ENCODE measurements around the gene FGR. TPM values are rescaled to one million over a fixed set of nuclear protein-coding genes. Genes with fewer than 3 reads are reported as not detected.

FGR gene
- total and polyA plus RNA-seq, 2 of the 13 experiments (the other 11 are each of a cell fraction or from before 2014, with no cell fraction given) = not detected

DNA sequence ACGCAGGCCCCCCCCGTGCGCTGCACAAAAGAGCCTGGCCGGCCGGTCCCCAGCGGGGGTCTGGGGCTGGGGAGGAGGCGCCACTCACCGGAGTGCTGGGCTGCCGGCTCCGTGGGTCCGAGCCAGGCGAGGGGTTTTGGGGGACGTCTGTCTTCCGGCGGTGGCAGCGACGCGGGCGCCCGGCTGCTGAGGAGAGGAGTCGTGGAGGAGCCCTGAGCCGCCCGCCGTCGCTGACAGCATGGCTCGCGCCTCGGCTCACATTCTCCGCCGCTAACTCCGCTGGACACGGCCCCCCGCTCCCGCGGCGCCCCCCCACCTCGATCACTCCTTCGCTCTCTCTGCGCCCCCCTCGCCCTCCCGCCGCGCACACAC lies 31.7 kb downstream of the FGR start:
- no peak for ATAC-seq
- Histone ChIP-seq H3K4me2 (ENCODE audit: low read depth, low read length) (peak overlapping the region; percentile 75), H3K9ac (ENCODE audit: insufficient read depth, low read depth, low read length) (peak overlapping the region; percentile 76), H3K27me3 (ENCODE audit: control insufficient read depth in 1 of 2, insufficient read depth in 2 of 2, low read length in 2 of 2) (no peaks in the 10 kb centered on the region; a peak in 1 of 5 replicates), H2AFZ (ENCODE audit: low read length) (no peak overlapping the region), H3K79me2 (ENCODE audit: insufficient read depth, low read length) (peaks cover 38% of the 10 kb centered on the region), H3K4me1 (ENCODE audit: insufficient read depth, low read length) (peaks cover 80% of the 10 kb centered on the region), H3K4me3 (replicated peaks in 1 of 3; ENCODE audit: insufficient read depth in 1 of 3, low read depth in 2 of 3, low read length in 3 of 3) (peak overlapping the region; percentile 66 to 86 (median 83)), H4K20me1 (ENCODE audit: insufficient read depth, low read length) (peaks cover 35% of the 10 kb centered on the region; the same call in 1 of the 2 replicates), H3K27ac (ENCODE audit: extremely low read length, insufficient read depth, low read length) (peak overlapping the region; percentile 27), H3K9me3 (ENCODE audit: low read length) (no peaks in the 10 kb centered on the region), H3K36me3 (replicated peaks in 1 of 2; ENCODE audit: control insufficient read depth in 1 of 2, insufficient read depth in 2 of 2, low read length in 2 of 2) (no peaks in the 10 kb centered on the region)
- in situ Hi-C loops (cut with HindIII; ENCODE audit: extremely low pct_ligation_motif_present, low pct_unique_long_range_greater_than_20kb) = loop anchor here (10.0 kb wide), 1 partner anchor 308 kb away; no protein-coding TSS in a partner anchor
- no TSS peak for BruUV-seq (replicated peaks)
- WGBS (ENCODE audit: low lambda C conversion rate) = 6% methylated on average over 3 of the region's 43 CpGs
- FAIRE-seq = no peak
- POLR2A ChIA-PET = interaction anchor here (1.0 to 4.7 kb wide), 9 partner anchors 18 to 212 kb away, joined by 3 to 38 read pairs (median 6); partner anchors contain the start of gene WASF2
- DNase-seq (ENCODE audit: low spot score) = no peak
- intact Hi-C loops (cut with micrococcal nuclease; ENCODE audit: unreplicated experiment) = loop anchor here (5.0 kb wide), 1 partner anchor 36 kb away; no protein-coding TSS in a partner anchor
- CTCF ChIA-PET (ENCODE audit: low intra/inter-chr PET ratio, low total read pairs) = interaction anchor here (1.0 kb wide), 1 partner anchor 47 kb away, joined by 4 read pairs; no protein-coding TSS in a partner anchor
- TF ChIP-seq GTF3A (CRISPR knock-in tag; conservative IDR thresholded peaks at IDR 0.05) (no peak), TP53 (CRISPR knock-in tag; conservative IDR thresholded peaks at IDR 0.05) (no peak), ZBTB42 (CRISPR knock-in tag; IDR thresholded peaks at IDR 0.05) (no peak), ZNF331 (CRISPR knock-in tag; IDR thresholded peaks at IDR 0.05) (no peak), HCFC1 (IDR thresholded peaks at IDR 0.05; ENCODE audit: low read depth, low read length) (no peak), KDM3A (CRISPR knock-in tag; IDR thresholded peaks at IDR 0.05; ENCODE audit: low read depth) (0 out of 2 replicates have a peak, but pooled peaks have one; percentile 29), AHR (CRISPR knock-in tag; IDR thresholded peaks at IDR 0.05) (0 out of 2 replicates have a peak, but pooled peaks have one; percentile 11), RNF2 (conservative IDR thresholded peaks at IDR 0.05; ENCODE audit: low read depth) (no peak), RAD21 (CRISPR knock-in tag; IDR thresholded peaks at IDR 0.05) (peak; percentile 55), ZNF891 (CRISPR knock-in tag; IDR thresholded peaks at IDR 0.05) (no peak), HMG20A (CRISPR knock-in tag; IDR thresholded peaks at IDR 0.05; ENCODE audit: borderline replicate concordance) (no peak), FOXC1 (CRISPR knock-in tag; IDR thresholded peaks at IDR 0.05; ENCODE audit: borderline replicate concordance) (no peak), ZNF263 (CRISPR knock-in tag; IDR thresholded peaks at IDR 0.05) (peak; percentile 78), JUN (CRISPR knock-in tag; IDR thresholded peaks at IDR 0.05) (no peak), MAF1 (CRISPR knock-in tag; IDR thresholded peaks at IDR 0.05; ENCODE audit: borderline replicate concordance) (no peak)
- TF ChIP-seq, protein P1, sequence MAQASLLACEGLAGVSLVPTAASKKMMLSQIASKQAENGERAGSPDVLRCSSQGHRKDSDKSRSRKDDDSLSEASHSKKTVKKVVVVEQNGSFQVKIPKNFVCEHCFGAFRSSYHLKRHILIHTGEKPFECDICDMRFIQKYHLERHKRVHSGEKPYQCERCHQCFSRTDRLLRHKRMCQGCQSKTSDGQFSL (CRISPR knock-in tag; IDR thresholded peaks at IDR 0.05) = peak; percentile 77; the same call in 1 of the 2 replicates
- TF ChIP-seq, protein P2, sequence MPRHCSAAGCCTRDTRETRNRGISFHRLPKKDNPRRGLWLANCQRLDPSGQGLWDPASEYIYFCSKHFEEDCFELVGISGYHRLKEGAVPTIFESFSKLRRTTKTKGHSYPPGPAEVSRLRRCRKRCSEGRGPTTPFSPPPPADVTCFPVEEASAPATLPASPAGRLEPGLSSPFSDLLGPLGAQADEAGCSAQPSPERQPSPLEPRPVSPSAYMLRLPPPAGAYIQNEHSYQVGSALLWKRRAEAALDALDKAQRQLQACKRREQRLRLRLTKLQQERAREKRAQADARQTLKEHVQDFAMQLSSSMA (CRISPR knock-in tag; IDR thresholded peaks at IDR 0.05) = no peak
- TF ChIP-seq, protein P3, sequence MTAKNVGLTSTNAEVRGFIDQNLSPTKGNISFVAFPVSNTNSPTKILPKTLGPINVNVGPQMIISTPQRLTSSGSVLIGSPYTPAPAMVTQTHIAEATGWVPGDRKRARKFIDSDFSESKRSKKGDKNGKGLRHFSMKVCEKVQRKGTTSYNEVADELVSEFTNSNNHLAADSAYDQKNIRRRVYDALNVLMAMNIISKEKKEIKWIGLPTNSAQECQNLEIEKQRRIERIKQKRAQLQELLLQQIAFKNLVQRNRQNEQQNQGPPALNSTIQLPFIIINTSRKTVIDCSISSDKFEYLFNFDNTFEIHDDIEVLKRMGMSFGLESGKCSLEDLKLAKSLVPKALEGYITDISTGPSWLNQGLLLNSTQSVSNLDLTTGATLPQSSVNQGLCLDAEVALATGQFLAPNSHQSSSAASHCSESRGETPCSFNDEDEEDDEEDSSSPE (CRISPR knock-in tag; IDR thresholded peaks at IDR 0.05) = no peak
- TF ChIP-seq, protein P4, sequence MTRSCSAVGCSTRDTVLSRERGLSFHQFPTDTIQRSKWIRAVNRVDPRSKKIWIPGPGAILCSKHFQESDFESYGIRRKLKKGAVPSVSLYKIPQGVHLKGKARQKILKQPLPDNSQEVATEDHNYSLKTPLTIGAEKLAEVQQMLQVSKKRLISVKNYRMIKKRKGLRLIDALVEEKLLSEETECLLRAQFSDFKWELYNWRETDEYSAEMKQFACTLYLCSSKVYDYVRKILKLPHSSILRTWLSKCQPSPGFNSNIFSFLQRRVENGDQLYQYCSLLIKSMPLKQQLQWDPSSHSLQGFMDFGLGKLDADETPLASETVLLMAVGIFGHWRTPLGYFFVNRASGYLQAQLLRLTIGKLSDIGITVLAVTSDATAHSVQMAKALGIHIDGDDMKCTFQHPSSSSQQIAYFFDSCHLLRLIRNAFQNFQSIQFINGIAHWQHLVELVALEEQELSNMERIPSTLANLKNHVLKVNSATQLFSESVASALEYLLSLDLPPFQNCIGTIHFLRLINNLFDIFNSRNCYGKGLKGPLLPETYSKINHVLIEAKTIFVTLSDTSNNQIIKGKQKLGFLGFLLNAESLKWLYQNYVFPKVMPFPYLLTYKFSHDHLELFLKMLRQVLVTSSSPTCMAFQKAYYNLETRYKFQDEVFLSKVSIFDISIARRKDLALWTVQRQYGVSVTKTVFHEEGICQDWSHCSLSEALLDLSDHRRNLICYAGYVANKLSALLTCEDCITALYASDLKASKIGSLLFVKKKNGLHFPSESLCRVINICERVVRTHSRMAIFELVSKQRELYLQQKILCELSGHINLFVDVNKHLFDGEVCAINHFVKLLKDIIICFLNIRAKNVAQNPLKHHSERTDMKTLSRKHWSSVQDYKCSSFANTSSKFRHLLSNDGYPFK (CRISPR knock-in tag; IDR thresholded peaks at IDR 0.05; ENCODE audit: borderline replicate concordance) = no peak
- TF ChIP-seq, protein P5, sequence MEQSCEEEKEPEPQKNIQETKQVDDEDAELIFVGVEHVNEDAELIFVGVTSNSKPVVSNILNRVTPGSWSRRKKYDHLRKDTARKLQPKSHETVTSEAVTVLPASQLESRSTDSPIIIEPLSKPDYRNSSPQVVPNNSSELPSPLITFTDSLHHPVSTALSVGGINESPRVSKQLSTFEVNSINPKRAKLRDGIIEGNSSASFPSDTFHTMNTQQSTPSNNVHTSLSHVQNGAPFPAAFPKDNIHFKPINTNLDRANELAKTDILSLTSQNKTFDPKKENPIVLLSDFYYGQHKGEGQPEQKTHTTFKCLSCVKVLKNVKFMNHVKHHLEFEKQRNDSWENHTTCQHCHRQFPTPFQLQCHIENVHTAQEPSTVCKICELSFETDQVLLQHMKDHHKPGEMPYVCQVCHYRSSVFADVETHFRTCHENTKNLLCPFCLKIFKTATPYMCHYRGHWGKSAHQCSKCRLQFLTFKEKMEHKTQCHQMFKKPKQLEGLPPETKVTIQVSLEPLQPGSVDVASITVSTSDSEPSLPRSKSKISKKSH (CRISPR knock-in tag; IDR thresholded peaks at IDR 0.05; ENCODE audit: borderline replicate concordance) = no peak
